Muscle layer of duodenum (tissue), 2 donors: ENCODE results near the gene LRRC74B.
"Not testable (repeated sequence)": the region's sequence is repeated elsewhere in the genome, so short reads cannot be mapped to it uniquely, and the experiment has no call there.

Experiments
- H3K27ac ChIP-seq: one replicate; pipeline ENCODE4 v1.7.0; 2013; ENCODE audit warnings: mild to moderate bottlenecking, low read length
- H3K27me3 ChIP-seq: one replicate; pipeline ENCODE4 v1.7.0; 2013; ENCODE audit warnings: low read depth, mild to moderate bottlenecking, control low read depth, low read length
- H3K36me3 ChIP-seq, 2 donors: one replicate each; pipeline ENCODE4 v1.7.0; 2013; ENCODE audit warnings: low read length in 2 of 2, control low read depth in 1 of 2, mild to moderate bottlenecking in 1 of 2; ENCODE audit not compliant: insufficient read depth in 2 of 2, control insufficient read depth in 1 of 2
- H3K4me1 ChIP-seq, 2 donors: one replicate each; pipeline ENCODE4 v1.7.0; 2013; ENCODE audit warnings: low read length in 2 of 2, mild to moderate bottlenecking in 2 of 2, control low read depth in 1 of 2, moderate library complexity in 1 of 2; ENCODE audit not compliant: insufficient read depth in 2 of 2, control insufficient read depth in 1 of 2
- H3K4me3 ChIP-seq, 2 donors: one replicate each; pipeline ENCODE4 v1.7.0; 2013; ENCODE audit warnings: low read length in 2 of 2, low read depth in 1 of 2, mild to moderate bottlenecking in 1 of 2
- H3K9me3 ChIP-seq, 2 donors: one replicate each; pipeline ENCODE4 v1.7.0; 2013; ENCODE audit warnings: low read length in 2 of 2, control low read depth in 1 of 2, mild to moderate bottlenecking in 1 of 2; ENCODE audit not compliant: control insufficient read depth in 1 of 2
- donor health status: healthy.

LRRC74B gene

DNA sequence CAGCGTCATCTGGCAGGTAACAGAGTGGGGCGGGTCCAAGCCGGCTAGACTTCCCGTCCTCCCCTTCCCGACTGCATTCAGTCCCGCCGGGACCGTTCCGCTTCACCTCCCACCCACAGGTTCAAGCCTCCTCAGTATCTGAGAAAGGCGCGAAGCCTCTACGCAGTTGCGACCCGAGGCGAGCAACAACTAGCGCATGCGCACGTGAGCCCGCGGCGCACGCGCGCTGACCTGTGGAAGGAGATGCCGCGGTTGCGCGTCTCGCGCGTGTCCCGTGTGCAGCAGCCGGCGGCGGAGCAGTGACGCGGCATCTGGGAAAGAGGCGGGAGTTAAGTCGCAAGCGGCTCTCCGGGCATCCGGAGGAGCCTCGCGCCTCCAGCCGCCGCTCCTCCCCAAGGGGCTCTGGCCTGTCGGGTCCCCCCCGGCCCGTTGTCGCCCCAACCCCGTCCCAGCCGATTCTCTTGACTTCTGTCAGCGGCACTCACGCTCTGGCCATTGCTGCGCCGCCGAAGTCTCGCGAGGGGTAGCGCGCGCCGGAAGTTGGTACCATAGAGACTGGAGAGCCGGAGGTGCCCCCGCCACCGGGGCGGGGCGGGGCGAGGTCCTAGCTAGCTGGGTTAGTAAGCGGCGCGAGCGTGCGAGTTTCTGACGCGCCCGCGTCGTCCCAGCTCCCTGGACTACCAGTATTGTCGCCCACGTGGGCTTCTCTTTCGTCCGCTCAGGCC is 44.0 kb upstream of the LRRC74B start, which contains the start of gene THAP7:
TSS of gene THAP7 (minus strand) at position 518 of the 725 bp plus-strand sequence. CDS start at position 311, 207 bp downstream.
- Histone ChIP-seq H3K4me3 (peak within 1 kb of the TSS; percentile 79 to 90), H3K9me3 (no peaks in the 10 kb centered on the region), H3K27me3 (no peaks in the 10 kb centered on the region), H3K36me3 (peaks cover 0 to 47% of the 10 kb centered on the region in 2 donors), H3K27ac (peak within 1 kb of the TSS; percentile 93), H3K4me1 (peaks cover 18 to 32% of the 10 kb centered on the region in 2 donors)

DNA sequence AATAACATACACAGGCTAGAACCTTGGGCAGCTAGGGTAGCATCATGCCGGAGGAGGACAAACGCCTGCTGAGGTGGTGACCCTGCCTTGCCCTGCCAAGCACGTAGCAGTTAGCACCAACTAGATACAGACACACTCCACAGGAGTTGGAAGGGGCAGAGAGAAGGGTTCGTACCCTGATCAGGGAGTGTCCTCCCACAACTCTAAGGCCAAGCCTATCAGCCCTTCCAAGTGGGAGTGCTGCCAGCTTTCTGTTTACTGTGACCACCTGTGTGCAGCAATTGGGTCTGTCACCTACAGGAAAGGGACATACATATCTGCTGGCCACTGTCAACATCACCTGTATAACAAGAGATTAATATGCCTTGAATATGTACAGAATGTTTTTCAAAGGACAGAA is 42.0 kb upstream of the LRRC74B start:
- Histone ChIP-seq H3K4me1 (peaks cover 18 to 32% of the 10 kb centered on the region in 2 donors), H3K4me3 (no peak overlapping the region), H3K36me3 (peaks cover 0 to 28% of the 10 kb centered on the region in 2 donors), H3K9me3 (no peaks in the 10 kb centered on the region), H3K27me3 (no peaks in the 10 kb centered on the region), H3K27ac (peak overlapping the region; percentile 31)

DNA sequence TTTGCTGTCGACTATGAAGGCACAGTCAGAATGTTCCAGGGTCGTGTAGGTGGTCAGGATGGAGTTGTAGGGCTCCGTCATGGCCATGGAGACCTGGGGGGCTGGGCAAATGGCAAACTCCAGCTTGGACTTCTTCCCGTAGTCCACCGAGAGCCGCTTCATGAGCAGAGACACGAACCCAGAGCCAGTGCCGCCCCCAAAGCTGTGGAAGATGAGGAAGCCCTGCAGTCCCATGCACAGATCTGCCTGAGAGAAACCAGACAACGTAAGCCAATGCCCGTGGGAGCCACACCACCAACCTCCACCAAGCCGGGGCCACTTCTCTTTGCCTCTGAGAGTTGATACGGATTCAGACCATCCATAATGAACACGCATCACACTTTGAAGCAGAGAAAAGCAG is 36.5 kb upstream of the LRRC74B start:
- not testable (repeated sequence) for H3K4me3 ChIP-seq, H3K9me3 ChIP-seq, H3K36me3 ChIP-seq, H3K4me1 ChIP-seq, H3K27ac ChIP-seq, H3K27me3 ChIP-seq

DNA sequence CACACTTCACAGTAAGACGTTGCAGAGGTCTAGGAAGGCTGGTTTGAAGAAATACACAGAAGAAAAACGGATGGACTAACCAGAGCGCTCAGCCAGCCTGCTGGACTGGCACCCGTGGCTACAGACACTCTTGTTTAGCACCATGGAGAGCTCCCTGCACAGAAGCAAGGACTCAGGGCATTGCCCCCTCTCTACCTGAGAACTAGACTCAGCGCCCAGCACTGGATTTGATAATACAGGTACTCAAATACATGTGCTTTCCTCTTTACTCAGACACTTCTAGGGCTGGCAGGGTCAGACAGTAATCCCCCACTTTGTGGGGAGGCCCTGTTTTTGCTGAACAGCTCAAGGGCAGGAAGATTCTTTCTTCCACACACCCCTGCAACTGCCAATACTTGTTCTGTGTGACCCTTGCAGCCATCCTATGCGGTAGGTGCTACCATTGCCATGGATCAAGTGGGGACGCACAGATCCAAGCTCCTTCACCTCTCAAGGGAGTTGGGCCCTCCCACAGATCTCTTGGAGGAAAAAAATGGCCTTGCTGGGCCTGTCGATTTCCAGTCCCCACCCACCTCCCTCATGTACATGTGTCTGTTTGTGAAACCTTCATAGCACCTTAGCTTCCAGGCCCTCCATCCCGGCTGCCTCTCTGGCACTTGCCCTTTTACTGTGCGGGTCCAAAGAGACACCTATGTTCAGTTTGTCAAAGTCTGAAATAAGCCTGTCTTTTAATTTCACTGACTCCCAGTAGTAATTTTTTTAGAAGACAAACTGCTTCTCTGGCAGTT is 35.9 kb upstream of the LRRC74B start:
- Histone ChIP-seq H3K9me3 (no peaks in the 10 kb centered on the region), H3K27ac (no peak overlapping the region), H3K4me1 (peaks cover 4 to 12% of the 10 kb centered on the region in 2 donors), H3K36me3 (no peaks in the 10 kb centered on the region), H3K4me3 (no peak overlapping the region), H3K27me3 (no peaks in the 10 kb centered on the region)

DNA sequence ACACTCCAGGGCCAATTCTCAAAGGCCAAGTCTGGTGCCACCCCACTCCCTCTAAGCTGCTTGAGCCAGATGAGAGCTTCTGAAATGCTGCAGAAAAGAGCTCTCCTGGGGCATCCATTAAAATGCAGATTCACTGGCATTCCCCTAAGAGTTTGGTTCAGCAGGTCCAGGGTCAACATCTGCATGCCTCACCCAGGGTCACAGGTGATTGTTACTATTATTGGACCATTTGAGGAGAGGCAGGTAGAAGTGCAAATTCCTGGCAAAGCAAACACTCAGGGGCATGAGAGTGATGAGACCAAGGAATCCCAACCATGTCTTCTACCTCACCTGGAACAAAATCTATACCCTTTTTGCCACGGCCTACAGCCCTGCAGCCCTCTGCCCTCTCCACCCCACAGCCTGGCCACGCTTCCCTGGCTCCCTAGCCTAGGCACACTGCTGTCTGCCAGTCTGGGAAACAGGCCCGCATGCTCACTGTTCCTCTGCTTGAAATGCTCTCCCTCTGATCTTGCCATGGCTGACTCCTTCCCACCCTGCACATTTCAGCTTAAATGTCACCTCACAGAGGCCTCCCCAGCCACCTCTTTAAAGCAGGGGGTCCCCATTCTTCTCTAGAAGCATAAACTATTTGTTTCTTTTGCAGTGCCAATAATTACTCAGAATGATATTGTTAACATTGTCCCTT is 35.2 kb upstream of the LRRC74B start:
- Histone ChIP-seq H3K36me3 (no peaks in the 10 kb centered on the region), H3K27ac (no peak overlapping the region), H3K4me3 (no peak overlapping the region), H3K4me1 (peaks cover 4 to 19% of the 10 kb centered on the region in 2 donors), H3K9me3 (no peaks in the 10 kb centered on the region), H3K27me3 (no peaks in the 10 kb centered on the region)

DNA sequence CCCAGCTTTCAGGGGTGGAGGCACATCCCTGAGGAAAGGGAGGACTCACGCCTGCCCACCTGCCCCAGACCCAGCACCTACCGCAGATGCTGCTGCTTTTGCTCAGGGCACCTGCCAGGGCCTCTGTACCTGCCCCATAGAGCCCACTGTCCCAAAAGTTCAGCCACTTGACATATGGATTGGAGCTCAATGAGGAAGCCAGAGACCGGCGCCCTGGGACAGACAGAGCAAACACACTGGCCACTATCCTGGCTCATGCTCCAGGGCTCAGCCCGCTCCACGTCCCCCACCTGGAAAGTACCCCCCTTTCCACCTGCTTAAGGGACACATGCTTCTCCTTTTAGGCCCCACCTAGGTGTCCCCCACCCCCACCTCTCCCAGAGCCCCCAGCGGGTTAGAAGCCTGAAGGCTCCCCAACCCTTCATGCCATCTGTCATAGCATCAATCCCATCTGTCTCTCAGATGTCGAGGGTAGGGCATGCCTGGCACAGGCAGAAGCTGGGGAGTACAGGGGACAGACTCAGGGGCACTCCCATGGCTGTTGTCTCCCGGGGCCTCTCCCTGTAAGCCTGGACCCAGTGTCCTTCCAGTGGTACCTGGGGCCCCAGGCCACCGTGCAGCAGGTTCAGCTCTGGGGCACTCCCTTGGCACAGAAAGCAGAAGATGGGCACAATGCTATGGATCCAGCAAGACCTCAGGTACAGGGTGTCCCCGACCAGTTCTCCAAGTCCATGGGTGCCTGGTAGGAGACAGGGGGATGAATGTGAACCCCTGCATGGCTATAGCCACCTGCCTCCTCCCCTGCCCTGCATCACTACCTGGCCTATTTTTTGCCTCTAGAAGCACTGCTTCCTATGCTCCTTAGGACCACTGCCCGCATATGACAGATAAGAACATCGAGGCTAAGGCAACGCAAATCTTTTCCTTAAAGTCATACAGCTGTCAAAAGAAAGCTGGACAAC is 33.0 kb upstream of the LRRC74B start:
- H3K4me3 ChIP-seq: no peak overlapping the region
- no peaks in the 10 kb centered on the region for H3K27me3 ChIP-seq
- no peak overlapping the region for H3K27ac ChIP-seq
- H3K4me1 ChIP-seq: peaks cover 4 to 24% of the 10 kb centered on the region in 2 donors
- no peaks in the 10 kb centered on the region for H3K9me3 ChIP-seq
- no peaks in the 10 kb centered on the region for H3K36me3 ChIP-seq

DNA sequence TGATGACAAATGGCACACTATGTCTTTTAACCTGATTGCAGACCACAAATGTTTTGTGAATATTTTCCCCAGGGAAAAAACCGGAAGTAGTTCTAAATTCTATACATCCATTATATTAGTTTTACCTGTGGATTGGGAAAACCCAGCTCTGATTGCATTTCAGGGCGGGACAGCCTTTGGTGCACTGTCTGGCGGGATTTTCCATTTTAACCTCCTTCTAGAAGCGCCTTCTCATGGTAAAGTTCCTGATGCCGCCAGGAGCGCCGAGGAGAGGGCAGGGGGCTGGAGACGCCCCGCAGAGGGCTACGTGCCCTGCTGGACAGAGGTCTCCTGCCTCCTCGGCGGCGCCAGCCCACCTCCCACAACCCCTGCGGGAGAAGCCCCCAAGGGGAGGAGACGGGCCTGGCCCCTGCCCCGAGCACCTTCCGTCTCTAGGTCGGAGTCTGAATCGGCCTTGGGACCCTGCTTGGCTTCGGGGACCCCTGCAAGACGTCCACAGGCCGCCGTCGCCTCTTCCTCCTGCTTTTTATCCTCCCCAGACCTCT is 32.0 kb upstream of the LRRC74B start:
- H3K9me3 ChIP-seq: no peaks in the 10 kb centered on the region
- H3K36me3 ChIP-seq: no peaks in the 10 kb centered on the region
- H3K27ac ChIP-seq: no peak overlapping the region
- H3K4me3 ChIP-seq: peak overlapping the region; percentile 57 to 71
- no peaks in the 10 kb centered on the region for H3K27me3 ChIP-seq
- H3K4me1 ChIP-seq: peaks cover 4 to 24% of the 10 kb centered on the region in 2 donors

DNA sequence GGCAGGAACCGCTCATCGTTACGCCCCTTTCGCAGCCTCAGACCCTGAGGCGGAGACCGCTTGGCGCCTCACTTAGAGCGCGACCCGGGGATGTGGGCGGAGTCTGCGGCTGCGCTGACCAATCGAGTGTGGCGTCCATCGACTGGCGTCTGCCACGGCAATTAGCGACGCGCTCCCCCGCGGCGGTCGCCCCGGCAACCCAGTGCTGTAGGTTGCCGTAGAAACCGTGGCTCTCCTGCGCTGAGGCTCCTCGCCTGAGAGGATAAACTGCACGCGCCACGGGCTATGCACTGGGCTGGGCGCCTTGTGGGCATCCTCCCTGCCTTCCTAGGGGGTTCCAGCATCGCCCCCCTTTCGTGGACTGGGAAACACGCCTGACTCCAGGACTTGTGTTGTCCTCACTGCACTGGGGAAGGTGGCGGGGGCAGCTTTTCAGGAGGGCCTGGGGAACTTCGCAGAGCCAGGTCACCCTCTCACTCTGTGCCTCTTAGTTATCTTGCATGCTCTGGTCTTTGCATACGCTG is 31.5 kb upstream of the LRRC74B start:
- Histone ChIP-seq H3K4me1 (peaks cover 4 to 24% of the 10 kb centered on the region in 2 donors), H3K9me3 (no peaks in the 10 kb centered on the region), H3K27me3 (no peaks in the 10 kb centered on the region), H3K36me3 (no peaks in the 10 kb centered on the region), H3K27ac (no peak overlapping the region), H3K4me3 (peak overlapping the region; percentile 57 to 71)

DNA sequence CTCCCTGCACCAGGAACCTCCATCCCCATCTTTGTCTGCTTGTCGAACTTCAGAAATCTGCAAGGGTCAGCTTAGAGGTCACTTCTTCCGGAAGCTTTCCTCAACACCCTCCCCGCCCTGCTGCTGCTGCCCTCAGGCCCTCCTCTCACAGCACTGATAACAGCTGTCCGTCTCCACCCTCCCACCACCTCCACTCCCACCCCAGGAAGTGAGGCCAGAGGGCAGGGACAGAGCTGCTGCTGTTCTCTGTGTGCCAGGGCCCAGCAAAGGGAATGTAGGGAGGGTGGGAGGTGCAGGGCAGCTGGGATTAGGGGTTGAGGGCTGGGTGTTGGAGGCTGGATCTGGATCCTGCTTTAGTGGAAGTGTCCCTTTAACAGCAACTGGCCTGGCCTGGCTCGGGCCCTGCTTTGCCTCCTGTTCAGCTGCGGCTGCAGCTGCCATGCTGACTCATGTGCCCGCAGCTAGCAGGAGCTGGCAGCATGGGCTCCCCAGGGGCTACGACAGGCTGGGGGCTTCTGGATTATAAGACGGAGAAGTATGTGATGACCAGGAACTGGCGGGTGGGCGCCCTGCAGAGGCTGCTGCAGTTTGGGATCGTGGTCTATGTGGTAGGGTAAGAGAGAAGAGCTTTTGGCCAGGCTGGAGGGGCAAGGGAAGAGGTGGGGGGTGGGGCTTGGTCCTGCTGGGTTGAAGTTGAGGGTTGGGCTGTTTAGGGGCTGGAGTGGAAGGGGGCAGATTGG is 30.9 kb upstream of the LRRC74B start, which contains the start of gene P2RX6:
TSS of gene P2RX6 (plus strand) at position 440 of the 740 bp plus-strand sequence. CDS start at position 450, 10 bp downstream.
- Histone ChIP-seq H3K27ac (no peak within 1 kb of the TSS), H3K27me3 (no peaks in the 10 kb centered on the region), H3K4me3 (peak within 1 kb of the TSS; percentile 57 to 71), H3K36me3 (no peaks in the 10 kb centered on the region), H3K4me1 (peaks cover 4 to 24% of the 10 kb centered on the region in 2 donors), H3K9me3 (no peaks in the 10 kb centered on the region)
